Muscle layer of colon (tissue), 2 donors: ENCODE data around the gene CDKN1B.
A peak's percentile ranks its signal among the peaks of the same experiment; 100 is the strongest.

ENCODE experiments used
- H3K27ac ChIP-seq: one replicate; pipeline ENCODE4 v1.7.0; 2013; ENCODE audit warnings: low read depth, mild to moderate bottlenecking, low read length, moderate library complexity
- H3K27me3 ChIP-seq, 2 donors: one replicate each; pipeline ENCODE4 v1.7.0; 2013; ENCODE audit warnings: low read length in 2 of 2, mild to moderate bottlenecking in 2 of 2; ENCODE audit not compliant: insufficient read depth in 2 of 2, control insufficient read depth in 1 of 2
- H3K36me3 ChIP-seq: one replicate; pipeline ENCODE4 v1.7.0; 2013; ENCODE audit warnings: mild to moderate bottlenecking, low read length; ENCODE audit not compliant: insufficient read depth
- H3K4me1 ChIP-seq: one replicate; pipeline ENCODE4 v1.7.0; 2013; ENCODE audit warnings: mild to moderate bottlenecking, low read length; ENCODE audit not compliant: insufficient read depth
- H3K4me3 ChIP-seq, 2 donors: one replicate each; pipeline ENCODE4 v1.7.0; 2013; ENCODE audit warnings: low read length in 2 of 2, low read depth in 1 of 2, mild to moderate bottlenecking in 1 of 2, moderate library complexity in 1 of 2
- H3K9ac ChIP-seq: one replicate; pipeline ENCODE4 v1.7.0; 2013; ENCODE audit warnings: low read length
- H3K9me3 ChIP-seq: one replicate; pipeline ENCODE4 v1.7.0; 2013; ENCODE audit warnings: mild to moderate bottlenecking, low read length
- donor health status: abdominal sarcoma.
- donor health status: Adenocarcinoma of cecum.

The CDKN1B gene

DNA sequence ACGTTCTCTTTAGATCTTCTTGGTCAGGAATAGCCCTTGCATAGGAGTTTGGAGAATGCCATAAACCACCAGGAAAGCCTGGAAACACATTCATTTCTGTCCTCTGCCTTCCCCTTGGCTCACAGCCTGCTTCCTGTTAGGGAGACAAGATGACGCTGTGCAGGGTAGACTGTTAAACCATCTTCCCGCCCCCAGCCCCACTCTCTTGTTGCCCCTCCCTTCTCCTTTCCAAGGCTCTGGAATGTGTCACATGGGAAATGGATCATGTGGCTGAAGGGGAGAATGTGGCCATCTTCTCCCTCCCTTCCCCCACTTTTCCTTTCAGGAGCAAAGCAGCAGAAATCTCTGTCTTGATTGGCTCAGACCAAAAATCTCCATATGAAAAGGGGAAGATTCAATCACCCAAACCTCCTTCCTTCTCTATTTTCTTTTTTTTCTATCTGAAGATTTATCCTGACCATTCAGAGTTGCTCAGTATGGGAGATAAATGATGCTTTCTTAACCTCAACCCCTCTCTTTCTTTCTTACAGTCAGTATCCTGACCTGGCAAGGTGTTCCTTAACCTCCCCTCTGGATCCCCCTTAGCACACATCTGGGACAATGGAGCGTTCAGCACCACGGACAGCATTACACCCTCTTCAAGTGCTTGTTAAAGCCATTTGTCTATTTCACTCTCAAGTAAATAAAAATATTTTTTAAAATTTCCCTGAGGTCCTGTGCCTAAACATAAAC, 32.6 kb upstream of the CDKN1B start:
- Histone ChIP-seq H3K4me3 (no peak overlapping the region), H3K36me3 (no peaks in the 10 kb centered on the region), H3K4me1 (peaks cover 7% of the 10 kb centered on the region), H3K27ac (no peak overlapping the region), H3K27me3 (no peaks in the 10 kb centered on the region), H3K9ac (no peak overlapping the region), H3K9me3 (no peaks in the 10 kb centered on the region)

DNA sequence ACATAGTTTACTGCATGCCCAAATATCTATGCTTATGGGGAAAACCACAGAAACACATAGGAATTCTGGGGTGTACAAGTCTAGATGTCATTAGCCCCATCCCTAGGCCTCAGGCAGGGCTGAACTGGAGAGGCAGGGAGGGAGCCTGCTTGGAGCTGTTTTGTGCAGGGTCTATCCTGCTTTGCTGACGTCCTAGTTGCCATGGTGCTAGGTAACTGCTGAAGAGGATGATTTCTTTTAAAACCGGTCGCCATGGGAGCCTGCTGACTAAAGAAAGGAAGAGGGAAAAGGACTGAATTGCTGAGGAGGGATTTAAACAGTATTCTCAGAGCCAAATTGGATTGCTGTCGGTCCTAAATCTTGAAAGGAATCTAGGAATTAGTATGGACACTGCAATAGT, 31.9 kb upstream of the CDKN1B start:
- no peaks in the 10 kb centered on the region for H3K27me3 ChIP-seq
- no peak overlapping the region for H3K9ac ChIP-seq
- H3K4me3 ChIP-seq: no peak overlapping the region
- H3K27ac ChIP-seq: no peak overlapping the region
- H3K36me3 ChIP-seq: no peaks in the 10 kb centered on the region
- H3K4me1 ChIP-seq: peaks cover 7% of the 10 kb centered on the region
- no peaks in the 10 kb centered on the region for H3K9me3 ChIP-seq

DNA sequence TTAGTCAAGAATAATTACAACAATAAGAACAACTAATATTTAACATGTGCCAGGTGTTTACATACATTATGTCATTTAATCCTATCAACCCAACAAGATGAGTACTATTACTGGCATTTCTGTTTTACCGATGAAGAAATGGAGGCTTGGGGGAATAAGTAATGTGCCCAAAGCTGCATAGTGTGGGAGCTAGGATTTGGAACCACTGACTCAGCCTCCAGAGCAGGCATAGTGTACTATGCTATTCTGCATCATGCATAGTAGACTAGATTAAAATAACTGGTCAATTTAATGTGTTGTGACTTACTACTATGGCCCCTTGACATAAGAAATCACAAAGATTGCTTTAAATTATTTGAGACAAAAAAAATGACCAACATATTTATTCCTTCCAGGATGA, 30.7 kb upstream of the CDKN1B start:
- Histone ChIP-seq H3K36me3 (no peaks in the 10 kb centered on the region), H3K9me3 (no peaks in the 10 kb centered on the region), H3K27me3 (no peaks in the 10 kb centered on the region), H3K4me1 (peaks cover 7% of the 10 kb centered on the region), H3K27ac (no peak overlapping the region), H3K9ac (no peak overlapping the region), H3K4me3 (no peak overlapping the region)

DNA sequence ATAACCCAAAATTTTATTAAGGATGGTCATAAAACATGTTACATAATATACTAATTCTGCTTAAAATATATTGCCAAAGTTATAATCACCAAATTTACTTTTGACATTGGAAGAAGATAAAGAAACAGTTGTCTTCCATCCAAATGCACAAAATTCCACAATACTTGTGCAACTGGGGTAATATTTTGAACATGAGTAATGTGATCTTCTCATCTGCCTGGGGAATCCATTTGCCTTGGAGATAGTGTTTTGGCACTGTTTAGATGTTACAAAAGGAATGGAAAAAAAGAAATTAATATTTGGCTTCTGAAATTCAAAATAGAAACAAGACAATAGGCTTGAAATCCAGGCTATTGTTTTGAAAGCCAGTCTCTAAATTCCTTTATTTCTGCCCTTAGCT, 30.2 kb upstream of the CDKN1B start:
- H3K9ac ChIP-seq: no peak overlapping the region
- H3K36me3 ChIP-seq: no peaks in the 10 kb centered on the region
- H3K4me1 ChIP-seq: peaks cover 7% of the 10 kb centered on the region
- no peak overlapping the region for H3K27ac ChIP-seq
- no peaks in the 10 kb centered on the region for H3K9me3 ChIP-seq
- H3K27me3 ChIP-seq: no peaks in the 10 kb centered on the region
- H3K4me3 ChIP-seq: no peak overlapping the region

DNA sequence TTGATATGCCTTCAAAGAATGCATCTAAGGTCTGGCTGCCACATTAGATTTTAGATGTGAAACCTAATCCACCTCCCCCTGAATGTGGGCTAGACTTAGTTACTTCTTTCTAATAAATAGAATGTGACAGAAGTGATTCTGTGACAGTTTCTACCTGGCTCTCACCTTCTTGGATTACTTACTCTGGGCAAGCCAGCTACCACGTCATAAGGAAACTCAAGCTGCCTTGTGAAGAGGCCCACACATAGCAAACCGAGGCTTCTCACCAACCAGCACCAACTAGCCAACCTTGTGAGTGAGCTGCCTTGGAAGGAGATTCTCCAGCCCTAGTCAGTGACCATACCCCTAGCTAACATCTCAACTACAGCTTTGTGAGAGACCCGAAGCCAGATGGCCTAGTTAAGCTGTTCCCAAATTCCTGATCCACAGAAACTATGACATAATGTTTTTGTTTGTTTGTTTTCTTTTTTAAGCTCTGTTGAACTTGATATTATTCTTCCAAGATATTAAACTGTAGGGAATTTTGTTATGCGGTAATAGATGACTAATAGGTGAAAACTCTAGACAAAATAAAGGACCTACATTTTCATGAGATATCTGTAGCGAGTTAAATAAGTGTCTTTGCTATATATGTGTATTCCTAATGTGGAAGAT, 27.4 kb upstream of the CDKN1B start:
- Histone ChIP-seq H3K4me3 (no peak overlapping the region), H3K9ac (no peak overlapping the region), H3K9me3 (no peaks in the 10 kb centered on the region), H3K36me3 (no peaks in the 10 kb centered on the region), H3K27me3 (no peaks in the 10 kb centered on the region), H3K27ac (no peak overlapping the region), H3K4me1 (no peaks in the 10 kb centered on the region)

DNA sequence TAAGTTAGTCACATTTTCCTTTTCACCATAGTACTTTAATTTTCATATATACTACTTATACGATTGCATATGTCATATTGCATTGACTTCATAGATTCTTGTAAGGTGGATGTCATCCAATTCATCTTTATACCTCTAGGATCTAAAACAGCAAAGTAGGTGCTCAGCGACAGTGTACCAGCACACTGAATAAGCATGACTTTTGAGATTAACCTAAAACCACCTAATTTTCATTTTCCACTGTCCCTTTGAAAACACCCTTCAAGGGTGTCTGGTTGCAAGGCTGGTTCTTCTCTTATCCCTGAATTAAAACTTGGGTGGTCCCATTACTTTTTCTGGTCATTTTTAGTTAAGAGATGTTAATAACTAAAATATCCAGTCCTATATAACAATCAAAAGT, 25.6 kb upstream of the CDKN1B start:
- Histone ChIP-seq H3K36me3 (no peaks in the 10 kb centered on the region), H3K27ac (no peak overlapping the region), H3K9ac (no peak overlapping the region)

DNA sequence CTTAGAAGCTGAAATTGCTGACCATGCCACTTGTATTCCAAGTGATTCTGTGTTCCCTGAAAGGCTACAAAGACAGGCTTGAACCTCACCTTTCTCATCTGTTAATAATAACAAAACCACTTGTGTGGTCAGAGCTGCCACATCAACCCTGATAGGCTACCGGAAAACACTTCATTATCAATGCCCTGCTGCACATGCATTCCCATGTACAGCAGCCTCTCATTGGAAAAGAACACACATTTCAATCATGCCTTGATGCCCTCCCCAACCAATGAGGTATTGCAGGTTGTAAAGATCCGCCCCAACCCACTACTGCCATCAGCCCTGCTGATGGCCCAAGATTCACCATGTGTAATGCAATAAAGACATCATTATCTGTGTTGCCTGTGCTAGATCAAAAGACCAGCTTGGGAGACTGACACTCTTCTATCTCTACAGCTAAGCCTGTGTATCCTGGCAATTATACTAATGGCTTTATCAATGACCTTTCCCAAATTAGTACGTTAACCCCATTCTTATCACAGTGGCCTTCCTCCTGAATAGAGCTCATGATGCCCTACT, 24.0 kb upstream of the CDKN1B start:
- Histone ChIP-seq H3K27ac (no peak overlapping the region), H3K27me3 (no peaks in the 10 kb centered on the region), H3K4me1 (peaks cover 5% of the 10 kb centered on the region), H3K4me3 (no peak overlapping the region), H3K9ac (no peak overlapping the region), H3K9me3 (no peaks in the 10 kb centered on the region), H3K36me3 (no peaks in the 10 kb centered on the region)

More for the DNA sequence above, 25.6 kb upstream of the CDKN1B start:
- no peaks in the 10 kb centered on the region for H3K9me3 ChIP-seq
- no peak overlapping the region for H3K4me3 ChIP-seq
- H3K4me1 ChIP-seq: no peaks in the 10 kb centered on the region
- H3K27me3 ChIP-seq: no peaks in the 10 kb centered on the region

DNA sequence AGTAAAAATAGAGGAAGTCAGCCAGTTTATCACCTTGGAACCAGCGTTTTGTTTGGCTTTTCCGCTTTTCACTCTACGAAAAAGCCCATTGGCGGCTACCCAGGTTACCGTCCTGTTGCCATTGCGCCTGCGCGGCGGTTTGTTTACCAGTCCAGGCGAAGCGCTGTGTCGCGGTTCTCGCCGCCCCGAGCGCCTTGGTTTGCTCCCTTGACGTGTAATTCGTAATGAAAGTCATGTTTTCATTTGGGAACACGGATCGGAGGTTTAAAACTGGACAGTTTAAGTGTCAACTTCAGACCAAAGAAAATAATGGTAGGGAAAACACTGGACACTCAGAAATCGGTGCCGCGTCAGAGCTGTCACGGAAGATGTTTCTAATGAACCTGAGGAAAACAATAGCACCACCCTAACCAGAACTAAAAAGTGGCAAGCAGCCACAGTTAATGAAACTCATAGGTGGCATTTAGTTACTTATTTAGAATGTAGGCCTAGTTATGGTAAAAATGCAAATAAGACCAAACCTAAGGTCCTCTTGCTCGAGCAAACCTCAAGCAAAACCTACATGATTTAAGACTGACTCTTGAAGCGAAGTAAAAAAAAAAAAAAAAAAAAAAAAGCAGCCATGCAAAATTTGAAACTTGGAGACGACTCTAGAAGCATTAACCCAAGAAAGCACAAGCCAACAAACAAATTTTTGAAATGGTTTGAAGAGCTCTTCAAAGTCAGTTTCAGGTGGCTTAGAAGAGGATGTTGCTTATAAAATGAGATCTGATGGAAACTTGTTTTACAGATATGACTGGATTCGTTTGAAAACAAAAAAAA, 20.4 kb upstream of the CDKN1B start:
- H3K9ac ChIP-seq: peak overlapping the region; percentile 63
- H3K27me3 ChIP-seq: no peaks in the 10 kb centered on the region
- H3K27ac ChIP-seq: peak overlapping the region; percentile 92
- no peaks in the 10 kb centered on the region for H3K36me3 ChIP-seq
- H3K4me1 ChIP-seq: peaks cover 5% of the 10 kb centered on the region
- H3K4me3 ChIP-seq: peak overlapping the region; percentile 31 to 60
- H3K9me3 ChIP-seq: no peaks in the 10 kb centered on the region

DNA sequence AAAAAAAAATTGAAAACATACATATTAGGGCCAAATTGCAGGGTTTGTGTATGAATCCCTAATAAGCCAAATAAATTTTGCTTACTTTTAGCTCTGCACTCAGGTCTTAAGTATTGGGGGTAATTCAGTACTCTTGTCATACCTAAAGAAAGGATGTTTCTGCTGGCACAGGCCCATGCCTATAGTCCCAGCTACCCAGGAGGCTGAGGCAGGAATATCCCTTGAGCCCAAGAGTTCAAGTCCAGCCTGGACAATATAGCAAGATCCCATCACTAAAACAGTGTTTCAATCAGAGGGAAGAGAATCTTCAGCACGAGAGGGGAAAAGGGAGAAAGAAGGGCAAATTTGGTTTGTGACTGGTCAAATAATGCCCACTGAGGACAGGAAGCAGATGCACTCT, 17.8 kb upstream of the CDKN1B start:
- Histone ChIP-seq H3K27ac (no peak overlapping the region), H3K4me1 (peaks cover 6% of the 10 kb centered on the region), H3K4me3 (no peak overlapping the region), H3K27me3 (no peaks in the 10 kb centered on the region), H3K36me3 (no peaks in the 10 kb centered on the region), H3K9ac (no peak overlapping the region), H3K9me3 (no peaks in the 10 kb centered on the region)

DNA sequence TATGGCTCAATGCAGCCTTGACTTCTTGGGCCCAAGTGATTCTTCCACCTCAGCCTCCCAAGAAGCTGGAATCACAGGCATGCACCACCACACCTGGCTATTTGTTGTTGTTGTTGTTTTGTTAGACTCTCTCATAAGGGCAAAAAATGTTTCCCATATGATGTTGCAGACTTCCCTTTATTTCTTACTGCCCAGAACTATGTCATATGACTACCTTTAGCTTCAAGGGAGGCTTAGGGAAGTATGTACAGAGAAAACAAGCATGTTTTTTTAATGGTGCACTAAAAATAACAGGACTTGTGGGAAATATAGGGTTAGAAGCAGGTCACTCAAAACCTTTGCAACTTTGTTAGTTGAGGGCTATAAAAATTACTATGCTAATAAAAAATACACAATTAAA, 16.9 kb upstream of the CDKN1B start:
- Histone ChIP-seq H3K4me3 (no peak overlapping the region), H3K9ac (no peak overlapping the region), H3K27ac (no peak overlapping the region), H3K9me3 (no peaks in the 10 kb centered on the region), H3K36me3 (no peaks in the 10 kb centered on the region), H3K4me1 (peaks cover 13% of the 10 kb centered on the region), H3K27me3 (no peaks in the 10 kb centered on the region)

DNA sequence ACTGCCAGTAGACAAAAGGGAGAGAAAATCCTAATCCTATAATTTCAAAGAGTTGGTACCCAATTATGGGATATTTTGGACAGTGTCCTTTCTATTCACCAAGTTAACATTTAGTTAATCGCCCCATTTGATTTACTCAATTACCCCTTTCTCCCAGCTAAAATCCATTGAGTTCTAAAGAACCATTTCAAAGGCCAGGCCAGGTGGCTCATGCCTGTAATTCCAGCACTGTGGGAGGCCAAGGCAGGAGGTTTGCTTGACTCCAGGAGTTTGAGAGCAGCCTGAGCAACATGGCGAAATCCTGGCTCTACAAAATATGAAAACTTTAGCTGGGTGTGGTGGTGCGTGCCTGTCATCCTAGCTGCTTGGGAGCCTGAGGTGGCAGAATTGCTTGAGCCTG, 15.7 kb upstream of the CDKN1B start:
- no peaks in the 10 kb centered on the region for H3K27me3 ChIP-seq
- no peaks in the 10 kb centered on the region for H3K36me3 ChIP-seq
- H3K4me3 ChIP-seq: no peak overlapping the region
- no peak overlapping the region for H3K9ac ChIP-seq
- H3K4me1 ChIP-seq: peaks cover 13% of the 10 kb centered on the region
- H3K27ac ChIP-seq: no peak overlapping the region
- H3K9me3 ChIP-seq: no peaks in the 10 kb centered on the region
